GM12891 (cell line): ENCODE measurements around the gene ARAF. TPM values are rescaled to one million over a fixed set of nuclear protein-coding genes. Genes with fewer than 3 reads are reported as not detected.
"Not testable (repeated sequence)": the region's sequence is repeated elsewhere in the genome, so short reads cannot be mapped to it uniquely, and the experiment has no call there.

ENCODE experiments used
- DNase-seq: peaks from one replicate; pipeline ENCODE4 v3.0.0; 2011; ENCODE audit warnings: low spot score; ENCODE audit not compliant: insufficient read length
- FAIRE-seq: peaks from 2 replicates; lab custom pipeline; 2011; peaks lifted over from hg19 to GRCh38; lab: Jason Lieb, UNC
- PAX5 ChIP-seq: IDR thresholded peaks from 2 replicates; pipeline ENCODE4 v1.6.1; 2011; ENCODE audit warnings: low read length, moderate library complexity, mild to moderate bottlenecking; ENCODE audit not compliant: insufficient read depth, severe bottlenecking
- POLR2A ChIP-seq: IDR thresholded peaks from 2 replicates; pipeline ENCODE4 v1.6.1; 2011; ENCODE audit warnings: low read depth, low read length, control low read depth
- POLR2AphosphoS5 ChIP-seq: IDR thresholded peaks from 2 replicates; pipeline ENCODE4 v1.6.1; 2011; ENCODE audit warnings: low read depth, low read length, control low read depth
- POU2F2 ChIP-seq: IDR thresholded peaks from 2 replicates; pipeline ENCODE4 v1.6.1; 2011; ENCODE audit warnings: low read depth, mild to moderate bottlenecking, control low read depth, low read length, moderate library complexity
- SPI1 ChIP-seq: IDR thresholded peaks from 2 replicates; pipeline ENCODE4 v1.6.1; 2011; ENCODE audit warnings: low read depth, low read length, control low read depth
- TAF1 ChIP-seq: IDR thresholded peaks from 2 replicates; pipeline ENCODE4 v1.6.1; 2011; ENCODE audit warnings: low read depth, low read length, control low read depth
- polyA plus RNA-seq: library from polyadenylated mRNA; unstranded; fragments of >200 nt; gene quantifications from one replicate; pipeline ENCODE4 v1.2.1, GENCODE V29; 2012; ENCODE audit warnings: low read depth, missing spikeins, inconsistent platforms; ENCODE audit not compliant: missing spikeins

ARAF gene
- 47.2 TPM for polyA plus RNA-seq

DNA sequence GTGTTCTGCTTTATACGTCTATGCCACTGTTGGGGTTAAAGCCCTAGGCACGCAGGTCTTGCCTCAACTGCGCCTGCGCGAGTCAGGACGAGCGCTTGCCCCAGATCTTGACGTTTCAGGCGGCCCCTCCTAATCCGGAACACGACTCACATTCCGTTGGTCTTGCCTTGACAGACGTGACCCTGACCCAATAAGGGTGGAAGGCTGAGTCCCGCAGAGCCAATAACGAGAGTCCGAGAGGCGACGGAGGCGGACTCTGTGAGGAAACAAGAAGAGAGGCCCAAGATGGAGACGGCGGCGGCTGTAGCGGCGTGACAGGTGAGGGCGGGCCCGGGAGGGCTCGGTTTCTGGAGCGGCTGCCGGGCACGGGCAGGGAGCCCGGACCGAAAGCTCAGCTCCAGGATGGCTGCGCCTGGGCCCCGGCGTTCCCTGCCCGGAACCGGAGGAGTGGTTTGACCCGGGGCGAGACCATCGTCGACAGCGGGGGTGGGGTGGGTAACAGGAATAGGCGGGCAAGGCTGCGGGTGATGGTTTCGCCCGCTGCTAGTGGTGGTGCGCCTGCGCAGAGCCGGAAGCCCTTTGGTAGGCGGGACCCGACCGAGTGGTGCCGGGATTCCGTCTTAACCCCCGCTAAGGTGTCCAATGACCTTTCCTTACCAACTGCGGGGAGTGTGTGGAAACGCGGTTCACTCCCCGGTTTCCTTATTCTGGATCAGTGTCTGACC is at the start of gene ARAF:
TSS of gene ARAF (plus strand) at position 272 of the 725 bp plus-strand sequence. CDS start 1,763 bp downstream, outside the sequence.
- TF ChIP-seq SPI1 (no peak), POU2F2 (peak; percentile 22; the same call in 1 of the 2 replicates), TAF1 (peak; percentile 68), POLR2AphosphoS5 (peak; percentile 41; the same call in 1 of the 2 replicates), POLR2A (peak; percentile 66; the same call in 1 of the 2 replicates), PAX5 (no peak)
- FAIRE-seq (peak; percentile 100), DNase-seq (peak; percentile 71)

DNA sequence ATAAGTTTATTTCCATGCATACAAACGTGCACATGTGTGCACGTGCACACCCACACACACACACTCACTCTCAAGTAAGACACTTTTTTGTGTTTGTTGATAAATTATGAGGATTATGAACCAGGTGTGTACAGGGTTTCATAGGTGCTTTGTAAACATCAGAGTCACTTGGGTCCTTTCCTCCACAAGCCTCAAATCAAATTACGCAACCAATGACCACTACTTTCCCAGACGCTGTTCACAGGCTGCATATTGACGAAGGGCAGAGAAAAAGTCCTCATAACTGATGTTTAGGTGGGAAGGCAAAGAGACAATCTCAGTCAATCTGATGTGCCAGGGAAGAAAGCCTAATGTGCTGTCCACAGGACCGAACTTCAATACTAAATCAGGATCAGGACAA is 48.6 kb upstream of the ARAF start:
- not testable (repeated sequence) for FAIRE-seq, DNase-seq

- not testable (repeated sequence) for DNase-seq
- FAIRE-seq: peak; percentile 95
Observed at GRCh38 chrX:47513034-47513965, 47.7 kb upstream of the ARAF start.

- DNase-seq: no peak
Observed at GRCh38 chrX:47514533-47515235, 46.3 kb upstream of the ARAF start.

GRCh38 chrX:47515941-47516665 is 44.9 kb upstream of the ARAF start:
- DNase-seq (no peak), FAIRE-seq (no peak)
- TF ChIP-seq TAF1: no peak
- no peak for TF ChIP-seq PAX5
- no peak for TF ChIP-seq POU2F2
- TF ChIP-seq POLR2A: no peak
- no peak for TF ChIP-seq POLR2AphosphoS5
- TF ChIP-seq SPI1: no peak

More at GRCh38 chrX:47514533-47515235, 46.3 kb upstream of the ARAF start:
- FAIRE-seq: no peak
- TF ChIP-seq PAX5 (no peak), POLR2AphosphoS5 (no peak), POU2F2 (no peak), SPI1 (no peak), TAF1 (no peak), POLR2A (no peak)

DNA sequence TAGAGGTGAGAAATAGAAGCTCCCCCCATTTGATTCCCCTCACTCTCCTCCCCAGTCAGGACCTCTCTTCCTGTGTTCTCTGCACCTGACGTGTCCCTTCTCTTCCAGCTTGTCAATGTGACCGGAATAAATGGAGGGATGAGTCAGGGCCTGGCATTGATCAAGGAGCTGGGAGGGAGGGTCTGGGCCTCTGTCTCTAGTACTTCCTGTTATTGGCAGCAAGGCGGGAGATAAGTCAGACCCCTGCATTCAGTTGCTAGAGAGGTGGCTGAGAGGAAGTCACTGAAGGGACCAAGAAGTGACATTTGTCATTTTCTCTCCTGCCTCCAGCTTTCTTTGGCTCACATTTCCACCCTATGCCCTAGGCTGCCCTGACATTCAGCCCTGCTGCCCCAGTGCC is 42.9 kb upstream of the ARAF start:
- no peak for DNase-seq
- TF ChIP-seq POLR2A (no peak), SPI1 (peak; percentile 30; the same call in 1 of the 2 replicates), PAX5 (no peak)
- FAIRE-seq: no peak

DNA sequence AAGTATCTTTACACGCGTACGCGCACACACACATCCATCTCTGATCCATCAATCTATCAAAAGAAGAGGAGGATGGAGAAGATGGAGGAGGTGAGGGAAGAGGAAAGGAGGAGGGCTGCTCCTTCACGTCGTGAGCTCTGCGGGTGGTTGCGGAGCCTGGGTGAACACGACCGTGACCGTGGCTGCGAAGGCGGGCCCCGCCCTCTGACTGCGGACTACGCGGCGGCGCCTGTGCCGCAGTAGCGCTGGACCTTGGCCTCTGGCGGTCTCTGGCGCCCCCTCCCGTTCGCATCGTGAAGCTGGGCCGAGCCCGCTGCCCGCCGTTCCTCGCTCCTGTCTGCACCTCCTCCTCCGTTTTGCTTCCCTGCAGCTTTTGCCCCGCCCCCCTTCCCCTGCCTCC is 37.7 kb upstream of the ARAF start:
- peak; percentile 66 for DNase-seq
- FAIRE-seq: peak; percentile 99

DNA sequence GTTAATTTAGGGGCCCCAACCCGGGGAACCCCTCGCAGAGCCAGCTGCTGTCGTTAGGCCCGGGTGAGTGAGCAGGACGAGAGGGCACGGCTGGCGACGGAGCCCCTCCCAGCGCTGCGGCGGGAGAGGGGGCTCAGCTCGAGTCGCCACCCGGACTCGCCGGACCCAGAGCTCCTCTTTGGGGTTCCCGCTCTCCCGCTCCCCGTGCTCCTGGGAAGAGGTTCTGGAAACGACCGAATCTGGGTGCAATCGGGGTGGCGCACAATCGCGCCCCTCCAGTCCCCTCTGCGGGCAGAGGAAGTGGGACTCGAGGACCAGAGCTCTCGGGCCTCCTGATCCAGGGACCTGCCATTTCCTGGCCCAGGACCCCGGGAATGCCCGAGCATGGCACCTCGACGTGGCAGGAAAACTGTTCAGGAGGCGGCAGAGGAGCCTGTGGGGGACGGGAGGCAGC is 37.3 kb upstream of the ARAF start:
- 0 out of 2 replicates have a peak, but pooled peaks have one; percentile 13 for TF ChIP-seq SPI1
- TF ChIP-seq TAF1: no peak
- DNase-seq: no peak
- no peak for FAIRE-seq

More for the DNA sequence above, 37.7 kb upstream of the ARAF start:
- peak; percentile 27; the same call in 1 of the 2 replicates for TF ChIP-seq POU2F2
- TF ChIP-seq SPI1: no peak
- TF ChIP-seq POLR2AphosphoS5: no peak
- no peak for TF ChIP-seq TAF1
- peak; percentile 89 for TF ChIP-seq PAX5
- TF ChIP-seq POLR2A: no peak

DNA sequence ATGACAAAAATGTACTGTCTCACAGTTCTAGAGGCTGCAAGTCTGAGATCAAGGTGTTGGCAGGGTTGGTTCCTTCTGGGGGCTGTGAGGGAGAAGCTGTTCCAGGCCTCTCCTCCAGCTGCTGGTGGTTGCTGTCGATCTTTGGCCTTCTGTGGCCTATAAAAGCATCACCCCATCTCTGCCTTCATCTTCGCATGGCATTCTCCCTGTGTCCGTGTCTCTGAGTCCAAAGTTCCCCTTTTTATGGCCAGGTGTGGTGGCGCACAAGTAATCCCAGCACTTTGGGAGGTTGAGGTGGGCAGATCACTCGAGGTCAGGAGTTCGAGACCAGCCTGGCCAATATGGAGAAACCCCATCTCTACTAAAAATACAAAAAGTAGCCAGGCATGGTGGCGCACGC is 31.5 kb upstream of the ARAF start:
- FAIRE-seq: no peak
- TF ChIP-seq POU2F2 (no peak), POLR2A (no peak), SPI1 (no peak), PAX5 (no peak), TAF1 (no peak), POLR2AphosphoS5 (no peak)
- DNase-seq: no peak
